D721Med (cell line): ENCODE measurements around the gene EVA1A.
"Not testable (repeated sequence)": the region's sequence is repeated elsewhere in the genome, so short reads cannot be mapped to it uniquely, and the experiment has no call there.

Experiments used
- DNase-seq: peaks from one replicate; pipeline ENCODE4 v3.0.0; 2011; ENCODE audit warnings: low spot score; ENCODE audit not compliant: insufficient read length
- FAIRE-seq: peaks from 2 replicates; lab custom pipeline; 2011; peaks lifted over from hg19 to GRCh38; lab: Jason Lieb, UNC
- CTCF ChIP-seq: IDR thresholded peaks from 2 replicates; pipeline ENCODE4 v1.5.1; 2012; ENCODE audit warnings: mild to moderate bottlenecking, control low read depth; ENCODE audit not compliant: insufficient read depth; ENCODE audit errors: missing control alignments

The EVA1A gene

GRCh38 chr2:75482398-75482797, 78.3 kb downstream of the EVA1A start:
- DNase-seq, result no peak
- no peak for TF ChIP-seq CTCF
- no peak for FAIRE-seq

GRCh38 chr2:75480971-75481836, 79.5 kb downstream of the EVA1A start:
- no peak for FAIRE-seq

GRCh38 chr2:75477696-75478095, 83.0 kb downstream of the EVA1A start:
- FAIRE-seq, DNase-seq: not testable (repeated sequence)

More at GRCh38 chr2:75480971-75481836, 79.5 kb downstream of the EVA1A start:
- TF ChIP-seq CTCF, result no peak
- DNase-seq, result no peak

GRCh38 chr2:75476761-75477160, 84.0 kb downstream of the EVA1A start:
- DNase-seq (no peak), FAIRE-seq (no peak)
- no peak for TF ChIP-seq CTCF

GRCh38 chr2:75475976-75476375, 84.8 kb downstream of the EVA1A start:
- no peak for TF ChIP-seq CTCF
- DNase-seq (no peak), FAIRE-seq (no peak)

- no peak for TF ChIP-seq CTCF
- no peak for DNase-seq
- no peak for FAIRE-seq
Measured at GRCh38 chr2:75475049-75475448, 85.7 kb downstream of the EVA1A start.

- no peak for DNase-seq
- no peak for TF ChIP-seq CTCF
- FAIRE-seq, result no peak
Measured at GRCh38 chr2:75474115-75474514, 86.6 kb downstream of the EVA1A start.
